CD1c-positive myeloid dendritic cell (primary cell): ENCODE results near the gene MEI4.
"Not testable (repeated sequence)": the region's sequence is repeated elsewhere in the genome, so short reads cannot be mapped to it uniquely, and the experiment has no call there.

Experiments used
- DNase-seq: peaks from one replicate; pipeline ENCODE4 v3.0.0-alpha.2; 2016; ENCODE audit errors: extremely low spot score

MEI4 gene

GRCh38 chr6:77815531-77815930 lies 162.7 kb downstream of the MEI4 start:
- DNase-seq: no peak

- no peak for DNase-seq
Observed at GRCh38 chr6:77816766-77817270, 164.0 kb downstream of the MEI4 start.

- DNase-seq: no peak
Observed at GRCh38 chr6:77822265-77822664, 169.4 kb downstream of the MEI4 start.

DNA sequence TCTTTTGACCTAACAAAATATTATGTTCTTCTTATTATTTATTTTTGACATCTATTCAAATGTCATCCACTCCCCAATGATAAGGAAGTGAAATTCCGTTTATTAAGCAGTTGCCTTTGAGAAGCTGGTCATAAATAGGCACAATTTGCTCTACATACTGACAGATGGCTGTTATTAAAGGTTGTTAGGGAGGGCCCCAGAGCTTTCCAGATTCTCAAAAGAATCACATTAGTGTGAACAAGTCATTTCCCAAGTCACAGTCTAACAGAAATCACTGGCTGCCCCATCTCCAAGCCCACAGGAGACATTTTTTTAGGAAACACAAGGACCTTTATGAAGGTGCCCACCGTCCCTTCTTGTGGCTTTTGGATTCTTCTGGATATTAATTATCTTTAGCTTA lies 172.4 kb downstream of the MEI4 start:
- DNase-seq: no peak

DNA sequence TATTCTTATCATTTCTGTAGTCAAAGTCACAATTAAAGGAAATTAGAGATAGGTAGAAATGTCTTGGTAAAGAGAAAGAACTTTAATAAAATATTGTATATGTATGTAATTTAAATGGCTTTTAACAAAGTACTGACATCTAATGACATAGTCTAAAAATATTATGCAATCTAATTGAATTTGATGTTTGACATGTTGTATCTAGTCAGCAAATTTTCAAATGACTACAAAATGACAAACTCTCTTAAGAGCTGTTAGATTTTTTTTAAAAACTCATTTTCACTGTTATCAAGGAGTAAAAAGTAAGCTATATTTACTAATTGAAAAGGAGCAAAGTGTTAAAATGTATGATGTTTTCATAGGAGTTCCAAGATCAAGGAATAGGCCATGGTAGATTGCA lies 176.9 kb downstream of the MEI4 start:
- no peak for DNase-seq

- not testable (repeated sequence) for DNase-seq
Observed at GRCh38 chr6:77833749-77834148, 180.9 kb downstream of the MEI4 start.

GRCh38 chr6:77834591-77834996 lies 181.8 kb downstream of the MEI4 start:
- DNase-seq: no peak

- no peak for DNase-seq
Observed at GRCh38 chr6:77837034-77837784, 184.4 kb downstream of the MEI4 start.

DNA sequence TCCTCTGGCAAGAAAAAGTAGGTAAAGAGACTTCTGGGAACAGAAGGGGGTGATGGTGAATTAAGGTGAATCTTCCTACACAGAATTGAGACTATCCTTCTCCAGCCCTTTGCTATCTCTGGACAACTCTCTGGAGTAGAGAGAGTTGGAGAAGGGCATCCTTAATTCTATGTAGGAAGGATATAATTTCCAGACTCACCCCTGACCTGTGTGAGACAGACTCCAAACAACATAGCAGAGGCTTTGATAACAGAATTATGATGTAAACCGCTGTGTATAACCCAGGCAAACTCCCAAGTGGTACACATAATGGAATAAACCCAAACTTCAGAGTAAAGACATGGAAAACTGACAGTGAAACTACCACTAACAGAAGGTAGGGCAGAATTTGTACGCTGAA lies 186.5 kb downstream of the MEI4 start:
- no peak for DNase-seq

DNA sequence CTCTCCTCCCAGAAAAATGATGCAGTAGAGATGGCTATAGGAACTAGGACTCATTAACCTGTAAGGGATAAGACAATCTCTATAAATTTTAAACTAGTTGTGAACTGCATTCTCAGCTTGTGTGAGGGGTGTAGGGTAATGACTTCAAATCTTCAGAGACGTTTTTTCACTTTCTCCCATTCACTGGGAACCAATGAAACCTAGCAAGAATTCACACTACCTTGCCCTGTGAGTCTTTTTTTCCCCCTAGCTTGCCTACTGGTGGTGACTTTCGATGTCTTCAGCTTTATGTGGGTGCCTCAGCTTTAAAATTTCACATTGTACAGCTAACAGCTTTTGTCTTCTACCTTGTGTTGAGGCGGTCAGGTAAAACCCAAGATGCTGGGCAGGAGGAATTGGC lies 192.0 kb downstream of the MEI4 start:
- DNase-seq: no peak

DNA sequence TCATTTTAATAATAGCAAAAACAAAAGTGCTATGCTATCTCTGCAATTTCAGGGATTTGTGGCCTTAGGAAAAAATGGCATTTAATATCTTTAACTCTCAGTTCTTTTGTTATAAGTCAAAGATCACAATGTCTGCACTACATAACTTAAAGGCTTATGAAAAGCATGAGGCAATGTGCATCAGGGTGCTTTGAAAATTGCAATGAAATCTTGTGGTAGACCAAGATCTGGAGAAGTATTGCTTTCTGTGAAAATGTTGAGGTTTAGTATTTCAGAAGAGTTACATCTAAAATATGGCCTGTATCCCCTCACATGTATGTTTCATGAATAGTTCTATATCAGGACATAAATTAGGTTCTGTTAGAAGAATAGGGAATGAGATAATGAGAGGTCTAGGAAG lies 200.6 kb downstream of the MEI4 start:
- DNase-seq: no peak

DNA sequence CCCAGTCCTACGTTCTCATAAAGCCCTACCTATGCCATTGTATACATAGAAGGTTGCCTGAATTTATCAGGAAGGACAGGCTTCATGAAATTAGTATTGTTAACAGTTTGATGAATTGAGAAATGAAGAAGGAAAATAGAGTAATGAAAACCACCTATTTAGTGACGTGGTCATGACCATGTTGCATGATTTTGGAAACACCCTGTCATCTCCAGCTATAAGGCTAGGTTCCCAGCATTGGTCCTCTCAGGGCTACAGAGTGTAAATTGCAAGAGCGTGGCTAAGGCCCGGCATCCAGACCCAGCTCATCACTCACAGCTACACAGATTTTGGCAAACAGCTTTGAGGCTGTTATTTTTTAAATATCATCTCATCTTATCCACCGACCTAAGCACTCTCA lies 203.6 kb downstream of the MEI4 start:
- DNase-seq: no peak

DNA sequence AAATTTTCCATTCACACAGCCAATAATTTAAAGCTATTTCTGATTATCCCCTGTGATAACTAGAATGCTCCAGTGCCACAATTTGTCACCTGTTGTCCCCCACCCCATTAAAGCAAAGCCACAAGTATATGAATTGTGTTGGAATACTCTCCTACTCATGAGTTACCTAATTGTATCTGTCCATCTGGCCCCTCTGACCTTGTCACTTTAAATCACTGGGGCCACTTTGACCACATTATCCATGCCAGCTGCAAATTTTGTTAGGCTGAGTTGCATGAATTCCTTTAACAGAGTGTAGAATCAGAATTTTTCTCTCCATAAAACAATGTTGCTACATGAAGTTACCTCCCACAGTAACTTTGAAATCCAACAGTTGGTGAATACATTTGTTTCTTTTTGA lies 204.6 kb downstream of the MEI4 start:
- DNase-seq: no peak

- no peak for DNase-seq
Observed at GRCh38 chr6:77876300-77876699, 223.5 kb downstream of the MEI4 start.

GRCh38 chr6:77879527-77879926 lies 226.7 kb downstream of the MEI4 start:
- no peak for DNase-seq

DNA sequence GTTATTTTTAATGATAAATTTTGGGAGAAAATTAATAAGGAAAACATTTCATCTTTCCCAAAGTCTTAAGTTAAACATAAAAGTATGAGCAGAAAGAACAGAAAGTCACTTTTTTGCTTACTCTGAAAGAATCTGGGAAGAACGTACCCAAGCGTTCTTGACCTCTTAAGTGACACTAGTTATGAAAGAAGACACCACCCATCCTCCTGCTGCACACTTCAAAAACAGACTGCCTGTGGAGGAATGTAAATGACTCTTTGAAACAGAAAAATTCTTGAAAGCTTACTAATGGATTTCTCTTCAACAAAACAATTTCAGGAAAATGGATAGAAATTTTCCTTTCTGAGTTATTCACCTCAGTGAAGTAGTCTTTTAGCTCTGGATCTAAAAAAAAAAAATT lies 227.7 kb downstream of the MEI4 start:
- DNase-seq: no peak

DNA sequence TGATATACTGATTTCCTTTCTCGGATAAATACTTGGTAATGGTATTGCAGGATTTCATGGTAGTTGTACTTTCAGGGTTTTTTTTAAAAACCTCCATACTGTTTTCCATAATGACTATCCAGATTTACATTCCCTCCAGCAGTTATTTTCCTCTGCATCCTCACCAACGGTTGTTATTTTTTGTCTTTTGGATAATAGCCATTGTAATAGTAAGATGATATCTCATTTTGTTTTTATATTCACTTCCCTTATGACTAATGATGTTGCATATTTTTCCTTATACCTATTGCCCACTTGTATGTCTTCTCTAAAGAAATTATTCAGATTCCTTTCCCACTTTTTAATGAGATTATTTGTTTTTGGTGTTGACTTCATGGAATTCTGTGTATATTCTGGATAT lies 231.0 kb downstream of the MEI4 start:
- no peak for DNase-seq

DNA sequence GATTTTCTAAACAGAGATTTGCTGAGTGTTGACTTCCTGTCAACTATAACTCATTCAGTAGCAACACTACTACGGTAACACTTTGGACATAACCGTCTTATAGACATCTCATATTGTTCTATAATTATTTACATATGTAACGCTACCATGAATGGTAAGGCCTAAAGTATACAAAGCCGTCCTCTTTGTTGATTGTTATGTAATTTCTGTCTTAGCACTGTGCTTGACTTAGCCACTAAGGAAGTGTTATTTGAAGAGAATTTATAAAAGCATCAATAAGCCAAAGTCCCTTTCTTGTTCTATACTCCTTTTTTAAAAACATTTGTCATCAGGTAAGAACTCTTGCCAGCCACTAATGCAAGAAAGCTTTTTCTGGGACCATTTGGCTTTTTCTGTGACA lies 240.6 kb downstream of the MEI4 start:
- no peak for DNase-seq

- no peak for DNase-seq
Observed at GRCh38 chr6:77906070-77906469, 253.2 kb downstream of the MEI4 start.

GRCh38 chr6:77910826-77911225 lies 258.0 kb downstream of the MEI4 start:
- no peak for DNase-seq

DNA sequence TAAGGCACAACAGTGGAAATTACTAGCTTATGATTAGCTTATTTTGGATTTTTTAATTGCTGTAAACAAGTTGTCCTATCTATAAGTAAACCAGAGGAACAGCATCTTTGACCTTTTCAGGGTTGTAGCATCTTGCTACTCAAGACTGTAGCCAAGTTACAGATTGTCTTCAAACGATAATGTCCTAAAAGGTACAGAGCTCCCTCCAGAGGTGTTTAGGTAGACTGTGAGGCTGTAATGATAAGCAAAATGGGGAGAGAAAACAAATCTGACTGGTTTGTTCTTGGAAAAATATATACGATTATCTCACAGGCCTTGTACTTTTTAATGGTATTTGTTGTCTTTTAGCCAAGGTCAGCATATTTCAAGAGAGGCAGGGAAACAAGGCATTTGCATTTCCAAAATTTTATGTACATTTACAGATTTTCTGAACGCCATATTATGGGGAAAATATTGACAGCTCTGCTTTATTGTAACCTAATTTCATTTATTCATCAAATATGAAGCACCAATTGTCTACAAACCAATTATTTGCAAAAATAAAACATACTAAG lies 273.4 kb downstream of the MEI4 start:
- DNase-seq: no peak

GRCh38 chr6:77930382-77930781 lies 277.5 kb downstream of the MEI4 start:
- DNase-seq: no peak

DNA sequence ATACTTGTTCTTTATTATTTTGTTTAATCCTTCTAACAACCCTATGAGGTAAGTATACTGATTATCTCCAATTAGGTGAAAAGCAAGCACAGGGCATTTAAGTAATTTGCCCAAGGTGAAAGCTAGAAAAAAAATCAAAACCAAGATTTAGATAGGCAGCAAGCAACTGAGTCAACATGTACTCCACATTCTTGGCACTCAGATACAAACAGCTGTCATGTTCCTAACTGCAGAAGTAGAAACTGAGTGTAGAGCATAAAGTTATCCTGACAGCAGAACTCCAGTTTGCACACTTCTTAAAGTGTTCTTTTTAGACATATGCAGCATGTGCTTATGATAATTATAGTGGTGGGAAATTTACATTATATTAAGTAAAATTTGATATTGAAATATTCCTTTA lies 278.1 kb downstream of the MEI4 start:
- DNase-seq: no peak

GRCh38 chr6:77962070-77962469 lies 309.2 kb downstream of the MEI4 start:
- no peak for DNase-seq
